ENCODE measurements around the gene CAGE1. TPM values are rescaled to one million over a fixed set of nuclear protein-coding genes. Genes with fewer than 3 reads are reported as not detected.

CAGE1 gene
- total RNA-seq, 1 donor from 2014 or later, result not detected

DNA sequence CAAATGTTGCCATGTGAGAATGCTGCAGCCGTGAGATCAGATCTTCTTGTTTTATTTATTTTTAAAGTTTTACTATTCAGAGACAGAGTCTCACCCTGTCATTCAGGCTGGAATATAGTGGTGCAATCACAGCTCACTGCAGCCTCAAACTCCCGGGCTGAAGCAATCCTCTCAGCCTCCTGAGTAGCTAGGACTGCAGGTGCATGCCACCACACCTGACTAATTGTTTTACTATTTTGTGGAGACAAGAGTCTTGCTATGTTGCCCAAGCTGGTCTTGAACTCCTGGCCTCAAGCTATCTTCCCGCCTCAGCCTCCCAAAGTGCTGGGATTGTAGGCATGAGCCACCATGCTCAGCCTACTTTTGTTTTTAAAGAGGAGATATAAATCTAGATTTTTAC, 54.0 kb downstream of the CAGE1 start:
- Mint-ChIP-seq H3K27me3 (ENCODE audit: low read depth) (no peaks in the 10 kb centered on the region), H3K36me3 (ENCODE audit: low read depth) (no peaks in the 10 kb centered on the region), H3K27ac (ENCODE audit: unreplicated experiment) (no peak overlapping the region), H3K4me1 (ENCODE audit: low read depth) (peaks cover 5% of the 10 kb centered on the region), H3K4me3 (ENCODE audit: unreplicated experiment) (no peak overlapping the region), H3K9me3 (ENCODE audit: low read depth) (peaks cover 5% of the 10 kb centered on the region)
- DNase-seq (ENCODE audit: low spot score), result no peak
- TF ChIP-seq, protein P1, sequence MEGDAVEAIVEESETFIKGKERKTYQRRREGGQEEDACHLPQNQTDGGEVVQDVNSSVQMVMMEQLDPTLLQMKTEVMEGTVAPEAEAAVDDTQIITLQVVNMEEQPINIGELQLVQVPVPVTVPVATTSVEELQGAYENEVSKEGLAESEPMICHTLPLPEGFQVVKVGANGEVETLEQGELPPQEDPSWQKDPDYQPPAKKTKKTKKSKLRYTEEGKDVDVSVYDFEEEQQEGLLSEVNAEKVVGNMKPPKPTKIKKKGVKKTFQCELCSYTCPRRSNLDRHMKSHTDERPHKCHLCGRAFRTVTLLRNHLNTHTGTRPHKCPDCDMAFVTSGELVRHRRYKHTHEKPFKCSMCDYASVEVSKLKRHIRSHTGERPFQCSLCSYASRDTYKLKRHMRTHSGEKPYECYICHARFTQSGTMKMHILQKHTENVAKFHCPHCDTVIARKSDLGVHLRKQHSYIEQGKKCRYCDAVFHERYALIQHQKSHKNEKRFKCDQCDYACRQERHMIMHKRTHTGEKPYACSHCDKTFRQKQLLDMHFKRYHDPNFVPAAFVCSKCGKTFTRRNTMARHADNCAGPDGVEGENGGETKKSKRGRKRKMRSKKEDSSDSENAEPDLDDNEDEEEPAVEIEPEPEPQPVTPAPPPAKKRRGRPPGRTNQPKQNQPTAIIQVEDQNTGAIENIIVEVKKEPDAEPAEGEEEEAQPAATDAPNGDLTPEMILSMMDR (IDR thresholded peaks at IDR 0.05), result no peak

DNA sequence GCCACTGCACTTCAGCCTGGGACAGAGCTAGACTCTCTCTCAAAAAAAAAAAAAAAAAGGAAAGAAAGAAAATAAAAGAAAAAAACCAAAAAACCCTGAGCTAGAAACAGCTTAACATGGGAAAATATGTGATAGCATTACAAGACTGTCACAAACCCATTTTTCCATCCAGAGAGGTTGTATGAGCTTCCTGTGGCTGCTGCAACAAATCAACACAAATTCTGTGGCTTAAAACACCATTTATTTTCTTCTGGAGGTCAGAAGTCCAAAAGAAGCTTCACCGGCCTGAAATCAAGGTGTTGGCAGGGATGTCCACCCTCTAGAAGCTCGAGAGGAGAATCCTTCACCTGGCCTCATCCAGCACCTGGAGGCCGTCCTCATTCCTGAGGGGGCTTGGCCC, 54.9 kb downstream of the CAGE1 start:
- DNase-seq (ENCODE audit: low spot score), result no peak
- Mint-ChIP-seq H3K27ac (ENCODE audit: unreplicated experiment) (no peak overlapping the region), H3K27me3 (ENCODE audit: low read depth) (no peaks in the 10 kb centered on the region), H3K9me3 (ENCODE audit: low read depth) (peaks cover under 1% of the 10 kb centered on the region), H3K36me3 (ENCODE audit: low read depth) (no peaks in the 10 kb centered on the region), H3K4me1 (ENCODE audit: low read depth) (peaks cover 5% of the 10 kb centered on the region), H3K4me3 (ENCODE audit: unreplicated experiment) (no peak overlapping the region)
- TF ChIP-seq, protein P1 (IDR thresholded peaks at IDR 0.05), result no peak

DNA sequence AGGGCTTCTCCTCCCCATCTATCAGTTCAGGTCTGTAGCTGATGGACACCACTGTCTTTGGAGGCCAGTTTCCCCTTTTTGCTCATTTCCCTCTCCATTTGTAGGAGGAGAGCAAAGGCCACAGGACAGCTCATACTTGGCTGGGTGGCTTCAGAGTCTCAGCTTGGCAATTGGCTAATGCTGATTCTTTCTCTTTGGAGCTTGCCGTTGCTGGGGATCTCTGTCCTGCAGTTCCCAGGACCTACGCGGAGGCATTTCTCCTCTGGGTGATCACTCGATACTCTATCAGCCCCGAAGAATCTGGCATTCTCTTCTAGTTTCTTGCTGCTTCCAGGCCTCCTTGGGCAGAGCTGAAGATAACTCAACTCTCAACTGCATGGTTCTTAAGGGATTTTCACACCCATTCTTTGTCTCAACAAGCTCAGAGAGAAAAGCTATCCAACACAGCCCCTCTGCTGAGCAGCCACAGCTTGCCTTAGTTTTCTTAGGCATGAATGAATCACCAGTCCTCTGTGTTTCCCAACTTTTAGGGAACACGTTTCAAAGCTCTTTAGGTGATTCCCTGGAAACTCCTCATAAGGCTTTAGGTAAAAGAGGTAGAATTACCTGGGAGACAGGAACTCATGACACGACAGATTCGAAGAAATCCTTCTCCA, 57.3 kb downstream of the CAGE1 start:
- DNase-seq (ENCODE audit: low spot score), result no peak
- no peak overlapping the region for H3K4me3 Mint-ChIP-seq (ENCODE audit: unreplicated experiment)
- no peak overlapping the region for H3K27ac Mint-ChIP-seq (ENCODE audit: unreplicated experiment)
- H3K4me1 Mint-ChIP-seq (ENCODE audit: low read depth), result no peaks in the 10 kb centered on the region
- H3K9me3 Mint-ChIP-seq (ENCODE audit: low read depth), result no peaks in the 10 kb centered on the region
- H3K36me3 Mint-ChIP-seq (ENCODE audit: low read depth), result no peaks in the 10 kb centered on the region
- TF ChIP-seq, protein P1 (IDR thresholded peaks at IDR 0.05), result no peak
- H3K27me3 Mint-ChIP-seq (ENCODE audit: low read depth), result no peaks in the 10 kb centered on the region

DNA sequence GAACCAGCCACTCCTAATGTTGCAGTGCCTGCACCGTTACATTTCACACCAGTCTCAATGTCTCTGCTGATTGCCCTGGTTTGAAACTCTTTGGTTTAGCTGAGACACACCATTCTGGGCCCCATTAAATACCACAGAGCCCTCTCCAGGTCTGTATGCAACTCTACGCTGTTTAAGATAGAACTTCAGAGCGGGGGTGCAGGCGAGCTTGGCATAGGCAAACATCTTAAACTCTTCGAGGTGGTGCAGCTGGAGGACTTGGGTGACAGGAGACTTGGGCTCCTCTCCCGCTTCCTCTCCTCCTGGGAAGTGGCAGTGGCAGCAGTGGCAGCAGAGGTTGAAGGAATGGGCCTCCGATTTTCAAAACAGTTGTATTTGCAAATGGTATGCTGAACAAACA, 58.1 kb downstream of the CAGE1 start:
- Mint-ChIP-seq H3K27ac (ENCODE audit: unreplicated experiment) (no peak overlapping the region), H3K4me3 (ENCODE audit: unreplicated experiment) (no peak overlapping the region), H3K9me3 (ENCODE audit: low read depth) (no peaks in the 10 kb centered on the region), H3K4me1 (ENCODE audit: low read depth) (no peaks in the 10 kb centered on the region), H3K36me3 (ENCODE audit: low read depth) (no peaks in the 10 kb centered on the region), H3K27me3 (ENCODE audit: low read depth) (no peaks in the 10 kb centered on the region)
- DNase-seq (ENCODE audit: low spot score), result no peak
- TF ChIP-seq, protein P1 (IDR thresholded peaks at IDR 0.05), result no peak

DNA sequence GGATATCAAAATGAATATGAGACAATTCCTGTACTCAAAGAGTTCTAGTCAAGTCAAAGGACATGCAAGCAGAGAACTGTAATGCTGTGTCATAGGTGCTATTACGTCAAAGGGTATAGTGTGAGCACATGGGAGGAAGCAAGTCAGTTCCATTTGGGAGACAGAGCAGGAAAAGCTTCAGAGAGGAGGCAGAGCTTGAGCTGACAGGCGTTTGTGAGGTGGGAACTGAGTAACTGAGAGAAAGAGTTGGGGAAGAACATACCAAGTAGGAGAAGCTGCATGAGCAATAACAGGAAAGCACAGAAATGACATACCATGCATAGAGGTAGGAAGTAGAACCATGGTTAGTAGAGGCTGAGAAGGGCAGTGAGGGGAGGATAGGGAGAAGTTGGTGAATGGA, 61.3 kb downstream of the CAGE1 start:
- H3K4me1 Mint-ChIP-seq (ENCODE audit: low read depth), result no peaks in the 10 kb centered on the region
- no peaks in the 10 kb centered on the region for H3K27me3 Mint-ChIP-seq (ENCODE audit: low read depth)
- TF ChIP-seq, protein P1 (IDR thresholded peaks at IDR 0.05), result no peak
- no peak overlapping the region for H3K27ac Mint-ChIP-seq (ENCODE audit: unreplicated experiment)
- DNase-seq (ENCODE audit: low spot score), result no peak
- no peaks in the 10 kb centered on the region for H3K36me3 Mint-ChIP-seq (ENCODE audit: low read depth)
- no peaks in the 10 kb centered on the region for H3K9me3 Mint-ChIP-seq (ENCODE audit: low read depth)
- H3K4me3 Mint-ChIP-seq (ENCODE audit: unreplicated experiment), result no peak overlapping the region
